Activated CD8-positive, alpha-beta memory T cell treated with anti-CD3 and anti-CD28 coated beads for 48 hours (primary cell): Measurements from ENCODE around the gene METTL22.
"Not testable (repeated sequence)": the region's sequence is repeated elsewhere in the genome, so short reads cannot be mapped to it uniquely, and the experiment has no call there.

ENCODE experiments used
- DNase-seq, 3 experiments: peaks; one replicate each; pipeline ENCODE4 v3.0.0-alpha.2; 2020; ENCODE audit warnings: low read depth in 2 of 3, low spot score in 2 of 3

Gene METTL22

GRCh38 chr16:8631818-8632465 is 10.4 kb downstream of the METTL22 start:
- no peak for DNase-seq

- no peak for DNase-seq
These were observed 11.2 kb downstream of the METTL22 start for GRCh38 chr16:8632675-8633182.

DNA sequence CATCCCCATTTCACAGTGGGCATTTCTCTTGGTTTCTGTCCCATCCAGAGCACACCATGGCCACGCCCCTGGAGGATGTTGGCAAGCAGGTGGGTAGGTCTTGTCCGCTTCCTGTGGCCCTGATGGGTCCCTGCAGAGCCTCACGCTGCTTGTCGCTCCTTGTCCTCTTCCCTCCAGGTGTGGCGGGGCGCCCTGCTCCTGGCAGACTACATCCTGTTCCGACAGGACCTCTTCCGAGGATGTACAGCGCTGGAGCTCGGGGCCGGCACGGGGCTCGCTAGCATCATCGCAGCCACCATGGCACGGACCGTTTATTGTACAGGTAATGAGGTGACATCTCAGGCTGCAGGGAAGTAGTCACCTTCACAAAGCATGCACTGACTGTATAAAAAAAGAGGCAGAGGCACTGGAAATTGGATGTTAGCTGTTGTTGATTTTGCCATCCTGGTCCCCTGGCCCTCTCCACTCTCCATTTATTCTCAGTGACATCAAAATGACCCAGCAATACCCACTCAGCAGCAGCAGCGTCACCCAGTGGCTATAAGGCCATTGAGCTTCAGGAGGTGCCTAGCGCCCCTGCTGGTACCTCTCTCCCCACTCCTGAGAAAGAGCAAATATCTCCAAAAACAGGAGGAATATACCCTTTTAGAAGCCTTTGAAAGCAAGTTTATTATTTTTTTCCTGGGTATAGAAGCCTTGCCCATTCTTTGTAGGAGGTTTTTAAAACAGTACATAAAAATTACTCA is 13.7 kb downstream of the METTL22 start:
- no peak for DNase-seq

GRCh38 chr16:8639694-8640093 is 18.2 kb downstream of the METTL22 start:
- no peak for DNase-seq

- no peak for DNase-seq
These were observed 20.2 kb downstream of the METTL22 start for GRCh38 chr16:8641671-8642070.

DNA sequence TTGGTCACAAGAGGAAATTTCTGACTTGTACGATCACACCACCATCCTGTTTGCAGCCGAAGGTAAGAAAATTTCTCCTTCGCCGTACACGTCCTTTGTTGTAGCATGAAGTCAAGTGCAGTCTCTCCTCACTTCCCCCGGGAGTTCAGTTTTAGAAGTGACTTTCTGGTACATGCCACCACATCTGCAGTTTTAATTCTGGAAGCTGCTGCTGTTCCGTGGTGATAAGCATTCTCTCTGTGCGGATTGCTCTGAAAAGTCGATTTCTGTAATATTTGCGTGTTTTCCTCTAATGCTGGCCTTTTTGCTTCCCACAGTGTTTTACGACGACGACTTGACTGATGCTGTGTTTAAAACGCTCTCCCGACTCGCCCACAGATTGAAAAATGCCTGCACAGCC is 20.6 kb downstream of the METTL22 start:
- DNase-seq: no peak

GRCh38 chr16:8644211-8645140 is 23.0 kb downstream of the METTL22 start:
- DNase-seq: no peak

- DNase-seq: no peak
These were observed 23.6 kb downstream of the METTL22 start for GRCh38 chr16:8645141-8645521.

- DNase-seq: no peak
These were observed 24.3 kb downstream of the METTL22 start for GRCh38 chr16:8645831-8646230.

DNA sequence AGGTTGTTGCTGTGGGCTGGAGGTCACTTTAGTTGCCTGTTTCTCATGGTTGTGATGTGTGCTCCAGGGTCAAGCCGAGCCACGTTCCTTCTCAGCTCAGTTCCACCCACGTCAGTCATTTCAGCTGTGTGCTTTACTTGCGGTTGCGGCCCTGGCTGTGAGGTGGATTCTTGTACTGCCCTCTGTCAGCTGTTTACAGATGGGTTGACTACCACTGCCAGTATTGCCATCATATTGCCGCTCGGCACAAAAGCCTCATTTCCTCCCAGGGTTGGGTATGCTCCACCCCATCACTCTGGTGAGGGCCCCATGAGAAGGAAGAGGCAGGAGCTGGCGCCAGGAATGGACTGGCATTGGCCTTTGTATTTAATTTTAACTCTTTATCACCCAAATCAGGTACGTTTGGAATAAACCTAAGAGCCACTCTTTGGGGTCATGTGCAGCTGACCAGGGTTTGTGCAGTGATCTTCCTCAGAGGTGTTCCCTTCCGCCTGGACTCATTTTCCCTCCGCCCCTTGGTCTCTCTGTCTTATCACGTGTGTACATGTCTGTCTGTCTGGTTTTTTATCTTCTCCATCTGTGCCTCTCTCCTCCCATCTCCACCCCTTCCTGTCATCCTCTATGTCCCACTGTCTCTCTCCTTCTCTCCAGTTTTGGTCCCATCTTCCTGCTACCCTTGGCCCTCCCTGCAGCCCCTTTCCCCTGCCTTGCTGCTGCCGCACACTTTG is 25.0 kb downstream of the METTL22 start:
- DNase-seq: no peak

DNA sequence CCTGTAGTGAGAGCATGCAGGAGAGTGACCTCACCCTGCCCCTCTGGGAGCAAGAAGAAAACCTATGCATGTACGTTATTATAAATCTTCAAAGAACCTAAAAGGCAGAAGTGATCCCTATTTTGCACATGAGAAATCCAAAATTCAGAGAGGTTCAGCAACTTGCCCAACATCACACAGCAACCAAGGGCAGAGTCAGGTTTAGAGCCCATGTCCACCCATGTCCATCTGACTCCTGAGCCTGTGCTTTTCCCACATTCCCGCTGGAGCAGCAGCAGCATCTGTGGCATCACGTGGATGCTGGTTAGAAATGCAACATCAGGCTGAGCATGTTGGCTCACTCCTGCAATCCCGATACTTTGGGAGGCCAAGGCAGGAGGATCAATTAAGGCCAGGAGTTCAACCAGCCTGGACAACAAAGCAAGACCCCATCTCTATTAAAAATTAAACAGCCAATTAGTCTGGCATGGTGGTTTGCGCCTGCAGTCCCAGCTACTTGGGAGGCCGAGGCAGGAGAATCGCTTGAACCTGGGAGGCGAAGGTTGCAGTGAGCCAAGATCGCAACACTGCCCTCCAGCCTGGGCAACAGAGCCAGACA is 26.3 kb downstream of the METTL22 start:
- no peak for DNase-seq

- DNase-seq: no peak
These were observed 27.4 kb downstream of the METTL22 start for GRCh38 chr16:8648877-8649276.

DNA sequence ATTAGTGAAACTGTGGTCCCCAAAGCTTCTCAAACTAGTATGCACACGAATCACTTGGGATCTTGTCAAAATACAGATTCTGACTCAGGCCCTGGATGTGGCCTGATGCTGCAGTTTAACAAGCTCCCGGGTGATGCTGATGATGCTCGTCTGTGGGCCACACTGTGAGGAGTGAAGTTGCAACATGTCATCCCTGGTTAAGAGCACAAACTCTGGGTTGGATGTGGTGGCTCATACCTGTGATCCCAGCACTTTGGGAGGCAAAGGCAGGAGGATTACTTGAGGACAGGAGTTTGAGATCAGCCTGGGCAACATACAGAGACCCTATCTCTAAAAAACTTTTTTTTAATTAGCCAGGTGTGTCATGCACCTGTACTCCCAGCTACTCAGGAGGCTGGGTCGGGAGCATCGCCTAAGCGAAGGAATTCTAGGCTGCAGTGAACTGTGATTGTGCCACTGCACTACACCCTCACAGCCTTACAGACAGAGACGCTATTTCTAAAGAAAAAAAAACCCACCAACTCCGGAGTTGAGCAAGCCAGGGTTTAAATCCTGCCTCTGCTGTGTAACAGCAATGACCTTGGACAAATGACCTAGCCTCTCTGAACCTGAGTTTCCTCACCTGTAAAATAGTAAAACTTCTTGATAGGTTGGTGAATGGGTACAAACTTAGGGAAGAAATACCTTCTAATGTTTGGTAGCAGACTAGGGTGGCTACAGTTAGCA is 28.5 kb downstream of the METTL22 start:
- no peak for DNase-seq

DNA sequence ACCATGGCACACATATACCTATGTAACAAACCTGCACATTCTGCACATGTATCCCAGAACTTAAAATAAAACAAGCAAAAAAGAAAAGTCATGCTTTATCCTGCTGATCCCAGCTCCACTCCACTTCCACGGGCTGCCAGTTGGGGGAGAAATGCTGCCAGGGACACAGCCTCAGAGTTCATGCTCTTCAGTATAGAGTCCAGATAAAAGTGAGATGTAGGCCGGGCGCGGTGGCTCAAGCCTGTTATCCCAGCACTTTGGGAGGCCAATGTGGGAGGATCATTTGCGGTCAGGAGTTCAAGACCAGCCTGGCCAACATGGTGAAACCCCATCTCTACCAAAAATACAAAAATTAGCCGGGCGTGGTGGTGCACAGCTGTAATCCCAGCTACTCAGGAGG is 30.5 kb downstream of the METTL22 start:
- not testable (repeated sequence) for DNase-seq

GRCh38 chr16:8655184-8655717 is 33.8 kb downstream of the METTL22 start:
- no peak for DNase-seq

DNA sequence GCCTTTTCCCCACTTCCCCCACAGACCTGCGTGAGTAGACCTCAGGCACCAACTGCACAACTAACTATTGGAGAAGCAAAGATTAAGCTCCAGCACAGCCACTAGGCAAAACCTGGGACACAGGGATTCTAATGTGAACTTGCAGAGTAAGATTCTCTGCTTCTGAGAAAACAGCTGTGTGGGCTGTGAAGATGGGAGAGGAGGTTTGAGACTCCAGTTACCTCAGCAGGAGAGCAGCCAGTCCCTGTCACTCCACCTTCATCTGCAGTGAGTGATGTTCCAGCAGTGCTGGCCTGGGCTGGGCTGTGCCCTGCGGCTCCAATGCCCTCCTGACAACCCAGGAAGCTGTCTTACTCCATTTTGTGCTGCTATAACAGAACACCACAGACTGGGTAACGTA is 34.9 kb downstream of the METTL22 start:
- no peak for DNase-seq

DNA sequence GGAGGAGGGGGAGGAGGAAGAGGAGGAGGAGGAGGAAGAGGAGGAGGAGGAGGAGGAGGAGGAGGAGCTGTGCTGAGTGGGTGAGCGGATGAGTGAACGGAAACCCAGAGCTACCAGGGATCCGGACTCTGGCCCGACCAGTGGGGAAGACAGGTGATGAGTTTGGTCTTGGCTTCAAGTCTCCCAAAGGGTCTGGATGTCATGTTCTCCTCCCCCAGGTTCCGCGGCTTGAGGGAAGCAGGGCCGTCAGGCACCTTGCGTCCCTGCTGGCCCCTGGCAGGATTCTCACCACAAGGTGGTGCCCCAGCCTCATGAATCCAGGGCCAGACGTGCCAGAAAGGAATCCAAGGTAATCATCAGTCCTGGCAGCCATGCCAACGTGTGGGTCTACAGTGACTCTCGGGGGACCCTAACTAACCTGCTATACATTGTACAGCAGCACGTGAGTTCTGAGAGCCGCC is 39.4 kb downstream of the METTL22 start:
- no peak for DNase-seq

DNA sequence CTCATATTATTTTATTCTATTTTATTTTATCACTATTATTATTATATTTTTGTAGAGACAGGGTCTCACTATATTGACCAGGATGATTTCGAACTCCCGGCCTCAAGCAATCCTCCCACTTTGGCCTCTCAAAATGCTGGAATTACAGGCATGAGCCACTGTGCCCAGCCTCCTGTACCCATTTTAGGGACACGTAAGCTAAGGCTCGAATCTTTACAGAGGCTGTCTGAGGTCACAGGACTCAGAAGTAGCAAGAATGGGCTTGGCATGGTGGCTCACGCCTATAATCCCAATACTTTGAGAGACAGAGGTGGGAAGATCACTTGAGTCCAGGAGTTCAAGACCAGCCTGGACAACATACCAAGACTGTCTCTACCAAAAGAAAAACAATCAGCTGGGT is 40.2 kb downstream of the METTL22 start:
- no peak for DNase-seq
